Stomach (tissue), 4 donors: ENCODE data around the gene PEAK3.

Experiments
- CTCF ChIP-seq, 7 experiments: fragments of 450-650 bp in 4 of 7; fragments of 200-600 bp in 3 of 7; sonication (generic) in 3 of 7; IDR thresholded peaks; one replicate each; pipeline ENCODE4 v1.5.1; 2016 to 2019; ENCODE audit warnings: antibody characterized with exemption in 7 of 7, control low read depth in 2 of 7, mild to moderate bottlenecking in 1 of 7
- POLR2A ChIP-seq, 4 donors: fragments of 450-650 bp; IDR thresholded peaks; one replicate each; pipeline ENCODE4 v1.6.1; 2016; ENCODE audit warnings: antibody characterized with exemption in 4 of 4, control low read depth in 2 of 4, mild to moderate bottlenecking in 1 of 4, moderate library complexity in 1 of 4
- POLR2AphosphoS5 ChIP-seq, 3 donors: sonication (generic); formaldehyde crosslinking; IDR thresholded peaks; one replicate each; pipeline ENCODE4 v1.6.1; 2016; ENCODE audit warnings: antibody characterized with exemption in 3 of 3

GRCh38 chr19:2231621-2232221 is 50.3 kb downstream of the PEAK3 start:
- TF ChIP-seq CTCF (IDR thresholded peaks at IDR 0.05), result no peak
- peak in 1 of 3 donors; percentile 34 for TF ChIP-seq POLR2AphosphoS5 (IDR thresholded peaks at IDR 0.05)
- TF ChIP-seq POLR2A (IDR thresholded peaks at IDR 0.05), result no peak
